HEK293T (cell line): Measurements from ENCODE around the gene MBOAT7.

Experiments
- ELF4 ChIP-seq: fragments of 450-650 bp; IDR thresholded peaks from 2 replicates; pipeline ENCODE4 v1.6.1; 2017; ENCODE audit warnings: antibody characterized with exemption
- L3MBTL2 ChIP-seq: fragments of 450-650 bp; conservative IDR thresholded peaks from 2 replicates; pipeline ENCODE4 v1.6.1; 2016; ENCODE audit warnings: mild to moderate bottlenecking
- LEF1 ChIP-seq: fragments of 450-650 bp; IDR thresholded peaks from 2 replicates; pipeline ENCODE4 v1.6.1; 2017; ENCODE audit warnings: mild to moderate bottlenecking, borderline replicate concordance
- NFRKB ChIP-seq: fragments of 450-650 bp; IDR thresholded peaks from 2 replicates; pipeline ENCODE4 v1.6.1; 2016; ENCODE audit warnings: mild to moderate bottlenecking, moderate library complexity
- TARDBP ChIP-seq: fragments of 450-650 bp; IDR thresholded peaks from 2 replicates; pipeline ENCODE4 v1.6.1; 2016

DNA sequence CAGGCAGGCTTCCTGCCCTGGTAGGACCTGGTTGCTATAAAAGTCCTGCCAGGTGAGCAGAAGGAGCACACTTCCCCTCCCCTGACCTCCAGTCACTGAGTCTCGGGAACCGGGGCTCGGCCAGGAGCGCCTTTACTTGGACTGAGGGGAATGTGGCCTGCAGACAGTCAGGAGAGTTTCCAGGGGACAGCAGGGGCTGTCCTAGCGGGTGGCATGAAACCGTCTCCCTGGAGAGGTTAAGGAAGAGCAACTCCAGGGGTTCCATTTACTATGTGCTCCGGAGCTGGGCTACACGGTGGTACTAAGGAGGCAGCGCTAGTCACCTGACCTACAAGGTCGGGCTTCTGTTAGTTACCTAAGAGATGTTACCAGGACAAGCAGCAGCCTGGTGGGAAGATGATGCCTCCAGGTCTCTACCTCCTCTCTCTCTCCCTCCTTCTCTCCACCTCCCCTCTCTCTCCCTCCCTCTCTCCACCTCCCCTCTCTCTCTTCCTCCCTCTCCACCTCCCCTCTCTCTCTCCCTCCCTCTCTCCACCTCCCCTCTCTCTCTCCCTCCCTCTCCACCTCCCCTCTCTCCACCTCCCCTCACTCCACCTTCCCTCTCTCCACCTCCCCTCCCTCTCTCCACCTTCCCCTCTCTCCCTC, 55.9 kb downstream of the MBOAT7 start:
- TF ChIP-seq LEF1 (no peak), L3MBTL2 (no peak), ELF4 (no peak), TARDBP (no peak), NFRKB (no peak)
